H7 (cell line): ENCODE results near the gene GPX7. TPM values are rescaled to one million over a fixed set of nuclear protein-coding genes. Genes with fewer than 3 reads are reported as not detected.

Experiments used
- DNase-seq: peaks from one replicate; pipeline ENCODE4 v3.0.0; 2012
- H3K27me3 ChIP-seq: 2 replicates; pipeline ENCODE4 v1.6.0; 2011; ENCODE audit warnings: mild to moderate bottlenecking, low read length; ENCODE audit not compliant: control insufficient read depth, insufficient read depth
- H3K36me3 ChIP-seq: replicated peaks from 2 replicates; pipeline ENCODE4 v1.5.1; 2011; ENCODE audit warnings: low read length; ENCODE audit not compliant: control insufficient read depth, insufficient read depth
- H3K4me3 ChIP-seq: 2 replicates; pipeline ENCODE4 v1.5.1; 2011; ENCODE audit warnings: low read depth, mild to moderate bottlenecking, control low read depth, low read length, moderate library complexity; ENCODE audit not compliant: insufficient read depth
- total RNA-seq: library from RNA; depleted of rRNA; stranded (reverse); fragments of >200 nt; shearing (Covaris generic); gene quantifications from 2 replicates; pipeline ENCODE4 v1.2.3, GENCODE V29; 2014

GPX7 gene
- total RNA-seq, 1 experiment from 2014 or later: 27.2 TPM

DNA sequence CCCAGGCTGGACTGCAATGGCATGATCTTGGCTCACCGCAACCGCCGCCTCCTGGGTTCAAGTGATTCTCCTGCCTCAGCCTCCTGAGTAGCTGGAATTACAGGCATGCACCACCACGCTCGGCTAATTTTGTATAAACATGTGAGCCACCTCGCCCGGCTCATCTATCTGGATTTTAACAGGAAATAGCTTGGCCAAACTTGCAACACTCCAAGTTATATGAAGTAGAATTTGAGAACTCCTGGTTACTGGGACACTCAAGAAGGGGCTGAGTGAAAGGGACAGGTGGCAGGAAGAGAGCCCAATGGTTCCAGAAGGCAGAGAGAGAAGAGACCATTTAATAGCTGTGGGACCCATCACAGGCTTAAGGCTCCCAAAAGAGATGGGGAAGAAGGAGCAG lies 2.9 kb upstream of the GPX7 start:
- H3K27me3 ChIP-seq: peaks cover 30% of the 10 kb centered on the region
- H3K4me3 ChIP-seq: no peak overlapping the region
- H3K36me3 ChIP-seq: no peaks in the 10 kb centered on the region
- no peak for DNase-seq

DNA sequence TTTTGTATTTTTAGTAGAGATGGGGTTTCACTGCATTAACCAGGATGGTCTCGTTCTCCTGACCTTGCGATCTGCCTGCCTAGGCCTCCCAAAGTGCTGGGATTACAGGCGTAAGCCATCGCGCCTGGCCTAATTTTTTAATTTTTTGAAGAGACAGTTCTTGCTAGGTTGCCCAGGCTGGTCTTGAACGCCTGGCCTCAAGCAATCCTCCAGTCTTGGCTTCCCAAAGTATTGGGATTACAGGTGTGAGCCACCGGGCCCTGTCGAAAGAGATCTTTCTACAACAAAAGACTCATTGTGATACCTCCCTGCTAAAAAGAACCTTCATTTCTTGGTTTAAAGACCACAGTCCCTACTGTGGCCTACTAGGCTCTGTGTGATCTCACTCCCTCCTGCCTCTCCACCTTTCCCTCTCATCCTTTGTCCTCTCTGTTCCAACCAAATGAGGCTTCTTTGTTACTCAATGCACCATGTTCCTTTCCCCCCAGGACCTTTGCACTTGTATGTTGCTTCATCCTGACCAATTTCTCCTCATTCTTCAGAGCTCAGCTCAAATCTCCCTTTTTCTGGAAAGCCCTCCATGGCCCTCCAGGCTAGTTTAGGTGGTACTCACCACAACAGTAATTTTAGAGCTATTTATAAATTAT lies 1.5 kb upstream of the GPX7 start:
- H3K36me3 ChIP-seq: no peaks in the 10 kb centered on the region
- DNase-seq: no peak
- H3K27me3 ChIP-seq: peaks cover 30% of the 10 kb centered on the region
- H3K4me3 ChIP-seq: no peak overlapping the region

DNA sequence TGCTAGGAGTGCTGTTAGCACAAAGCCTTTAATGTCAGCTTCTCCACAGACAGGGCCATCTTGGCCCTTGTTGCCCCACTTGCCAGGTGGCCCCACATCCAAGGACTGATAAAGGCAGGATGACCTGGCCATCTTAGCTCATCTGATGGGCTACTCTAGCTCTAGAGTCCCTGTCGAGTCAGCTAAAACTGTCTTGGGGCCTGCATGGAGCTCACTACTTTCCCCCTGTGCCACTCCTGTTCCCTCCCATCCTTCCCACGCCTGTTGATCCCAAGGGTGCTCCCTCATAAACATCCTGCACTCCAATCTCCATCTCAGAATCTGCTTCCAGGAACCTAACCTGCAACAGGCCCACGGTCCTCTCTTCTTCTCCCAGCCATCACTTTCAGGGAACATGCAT lies 652 bp upstream of the GPX7 start:
- H3K36me3 ChIP-seq: no peaks in the 10 kb centered on the region
- peaks cover 30% of the 10 kb centered on the region for H3K27me3 ChIP-seq
- H3K4me3 ChIP-seq: no peak overlapping the region; the same call in 1 of the 2 replicates
- no peak for DNase-seq

DNA sequence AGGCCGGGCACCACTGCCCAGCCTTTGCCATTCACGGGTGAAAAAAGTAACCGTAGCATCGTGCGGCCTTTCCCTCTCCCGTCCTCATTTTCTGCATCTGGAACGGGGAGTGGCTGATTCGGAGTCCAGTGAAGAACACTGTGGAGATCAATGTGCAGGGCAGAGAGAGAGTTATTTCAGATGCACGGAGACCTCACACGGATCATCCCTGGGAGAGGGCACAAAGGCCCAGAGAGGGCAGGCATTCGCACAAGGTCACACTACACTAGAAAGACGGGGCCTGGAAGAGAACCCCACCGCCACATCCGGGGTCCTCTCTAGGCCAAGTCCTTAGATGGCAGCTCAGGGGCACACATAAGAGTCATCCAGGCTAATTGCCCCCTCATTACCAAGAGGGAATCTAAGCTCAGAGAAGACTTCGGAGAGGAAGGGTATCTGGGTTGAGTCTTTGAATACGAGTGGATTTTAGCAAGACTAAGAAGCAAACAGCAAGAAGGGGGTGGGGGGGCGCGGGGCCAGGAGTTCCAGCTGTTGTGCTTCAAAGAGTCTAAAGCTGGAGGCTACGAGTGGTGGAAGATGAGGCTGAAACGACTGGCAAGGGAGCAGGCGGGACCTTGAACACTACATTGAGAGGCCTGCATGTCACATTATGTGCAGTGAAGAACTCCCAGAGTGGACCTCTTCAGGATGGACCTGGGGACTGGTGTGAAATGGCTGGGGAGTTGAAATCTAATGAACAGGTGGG lies 857 bp downstream of the GPX7 start:
- Histone ChIP-seq H3K27me3 (peaks cover 30% of the 10 kb centered on the region), H3K36me3 (no peaks in the 10 kb centered on the region), H3K4me3 (peak overlapping the region; percentile 56)
- DNase-seq: no peak

DNA sequence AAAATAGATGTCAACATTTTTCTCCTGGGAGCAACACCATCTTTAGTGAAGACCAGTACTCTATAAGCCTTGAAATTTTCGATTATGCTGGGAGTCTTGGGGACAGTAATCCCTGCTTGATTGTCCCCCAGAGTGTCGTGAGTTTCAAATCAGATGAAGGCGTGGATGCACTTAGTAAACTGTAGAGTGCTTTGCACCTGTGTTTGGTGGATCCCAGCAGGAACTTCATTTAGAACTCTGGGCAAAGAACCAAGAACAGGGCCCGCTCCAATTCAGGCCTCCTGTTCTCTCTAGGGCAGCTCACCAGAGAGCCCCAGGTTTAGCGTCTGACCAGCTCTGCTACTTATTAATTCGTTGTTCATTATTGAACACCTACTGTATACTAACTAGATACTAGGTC lies 1.5 kb downstream of the GPX7 start:
- Histone ChIP-seq H3K4me3 (no peak overlapping the region), H3K27me3 (peaks cover 30% of the 10 kb centered on the region), H3K36me3 (no peaks in the 10 kb centered on the region)
- no peak for DNase-seq

DNA sequence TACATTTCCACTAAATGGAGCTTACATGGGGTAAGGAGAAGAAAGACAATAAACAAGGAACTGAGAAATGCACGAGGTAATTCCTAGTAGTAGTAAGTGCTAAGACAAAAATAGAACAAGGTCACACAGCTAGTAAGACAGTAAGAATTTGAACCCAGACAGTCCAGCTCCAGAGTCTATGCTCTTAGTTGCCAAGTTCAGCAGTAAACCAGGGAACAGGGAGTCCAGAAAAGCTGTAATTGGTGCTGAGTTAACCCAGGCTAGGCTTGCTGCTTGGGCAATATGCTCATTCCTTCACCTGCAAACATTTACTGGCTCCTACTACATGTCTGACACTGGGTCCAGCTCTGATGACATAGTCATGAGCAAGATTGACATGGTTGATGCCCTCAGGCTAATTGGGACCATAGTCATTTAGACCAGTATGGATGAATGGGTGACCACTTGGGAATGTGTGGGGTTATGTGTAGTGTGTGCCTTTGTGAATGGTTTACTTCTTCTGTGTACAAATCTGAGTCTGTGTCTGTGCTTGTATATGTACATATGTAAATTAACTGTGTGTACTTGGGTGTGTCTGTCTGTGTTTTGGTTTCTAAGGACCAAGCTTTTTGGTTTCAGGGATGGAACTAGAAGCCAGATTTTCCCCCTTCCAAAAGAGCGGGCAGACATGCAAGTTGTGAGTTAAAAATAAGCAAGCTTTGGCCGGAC lies 2.0 kb downstream of the GPX7 start:
- DNase-seq: no peak
- Histone ChIP-seq H3K36me3 (no peaks in the 10 kb centered on the region), H3K4me3 (no peak overlapping the region), H3K27me3 (peaks cover 30% of the 10 kb centered on the region)

DNA sequence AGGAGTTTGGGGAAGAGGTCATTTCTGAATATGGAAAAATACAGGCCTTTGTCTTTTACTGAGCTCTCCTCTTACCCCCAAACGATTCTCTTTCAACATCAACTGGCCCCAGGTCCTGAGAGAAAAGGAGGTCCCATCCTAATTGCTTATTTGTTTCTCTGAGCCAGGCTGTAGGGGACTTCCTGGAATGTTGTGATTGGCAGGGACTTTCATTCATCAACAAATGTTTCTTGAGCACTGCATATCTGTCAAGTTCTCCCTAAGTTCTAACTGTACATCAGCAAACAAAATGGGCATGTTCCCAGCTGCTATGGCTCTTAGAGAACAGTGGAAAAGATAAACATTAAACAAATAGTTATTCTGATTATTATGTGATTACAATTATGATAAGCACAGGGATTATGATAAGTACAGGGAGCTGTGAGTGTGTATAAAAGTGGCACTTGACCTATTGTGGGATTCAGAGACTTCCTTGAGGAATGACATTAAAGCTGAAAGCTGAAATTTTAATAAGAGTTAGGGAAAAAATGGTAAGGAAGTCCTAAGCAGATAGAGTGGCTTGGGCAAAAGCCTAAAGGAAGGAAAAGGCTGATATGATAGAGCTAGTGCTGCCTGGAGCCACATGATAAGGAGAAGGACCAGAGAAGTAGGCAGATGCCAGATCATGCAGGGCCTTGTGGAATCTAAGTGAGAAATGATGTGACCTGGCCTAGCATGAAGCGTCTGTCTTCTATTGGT lies 11.6 kb downstream of the GPX7 start:
- Histone ChIP-seq H3K36me3 (no peaks in the 10 kb centered on the region), H3K27me3 (no peaks in the 10 kb centered on the region; the same call in none of the 2 replicates), H3K4me3 (no peak overlapping the region)
- no peak for DNase-seq

DNA sequence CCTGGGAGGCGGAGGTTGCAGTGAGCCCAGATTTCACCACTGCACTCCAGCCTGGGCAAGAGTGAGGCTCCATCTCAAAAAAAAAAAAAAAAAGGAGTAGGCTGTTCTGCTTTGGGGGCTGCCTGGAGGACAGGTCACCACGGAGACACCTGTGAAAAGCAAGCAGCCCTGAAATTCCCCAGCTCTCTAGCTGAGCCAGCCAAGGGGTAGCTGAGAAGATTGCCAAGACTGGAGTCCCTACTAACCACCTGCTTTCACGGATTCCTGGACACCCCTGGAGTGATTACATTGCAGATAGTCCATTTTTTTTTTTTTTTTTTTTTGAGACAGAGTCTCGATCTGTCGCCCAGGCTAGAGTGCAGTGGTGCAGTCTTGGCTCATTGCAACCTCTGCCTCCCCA lies 12.5 kb downstream of the GPX7 start:
- no peak for DNase-seq
- Histone ChIP-seq H3K27me3 (no peaks in the 10 kb centered on the region; the same call in none of the 2 replicates), H3K4me3 (no peak overlapping the region), H3K36me3 (no peaks in the 10 kb centered on the region)

DNA sequence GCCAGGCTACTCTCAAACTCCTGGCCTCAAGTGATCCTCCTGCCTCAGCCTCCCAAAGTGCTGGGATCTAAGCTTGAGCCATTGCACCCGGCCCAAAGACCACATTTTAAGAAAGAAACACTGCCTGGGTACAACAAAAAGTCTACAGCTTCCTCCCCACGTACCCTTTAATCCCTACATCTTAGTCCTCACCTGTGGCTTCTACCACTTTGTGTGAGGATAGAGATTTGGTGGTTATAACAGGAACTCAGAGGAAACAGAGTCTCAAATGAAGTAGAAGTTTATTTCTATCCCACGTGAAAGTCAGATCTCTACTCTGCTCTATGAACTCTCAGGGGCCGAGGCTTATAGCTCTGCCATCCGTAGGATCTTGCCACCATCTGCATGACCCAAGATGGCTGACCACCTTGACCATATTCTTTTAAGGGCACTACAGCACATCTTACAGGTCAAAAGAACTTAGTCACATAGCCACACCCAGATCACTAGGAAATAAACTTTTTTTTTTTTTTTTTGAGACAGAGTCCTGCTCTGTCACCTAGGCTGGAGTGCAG lies 13.4 kb downstream of the GPX7 start:
- Histone ChIP-seq H3K4me3 (no peak overlapping the region), H3K36me3 (no peaks in the 10 kb centered on the region), H3K27me3 (no peaks in the 10 kb centered on the region; the same call in none of the 2 replicates)
- DNase-seq: no peak

DNA sequence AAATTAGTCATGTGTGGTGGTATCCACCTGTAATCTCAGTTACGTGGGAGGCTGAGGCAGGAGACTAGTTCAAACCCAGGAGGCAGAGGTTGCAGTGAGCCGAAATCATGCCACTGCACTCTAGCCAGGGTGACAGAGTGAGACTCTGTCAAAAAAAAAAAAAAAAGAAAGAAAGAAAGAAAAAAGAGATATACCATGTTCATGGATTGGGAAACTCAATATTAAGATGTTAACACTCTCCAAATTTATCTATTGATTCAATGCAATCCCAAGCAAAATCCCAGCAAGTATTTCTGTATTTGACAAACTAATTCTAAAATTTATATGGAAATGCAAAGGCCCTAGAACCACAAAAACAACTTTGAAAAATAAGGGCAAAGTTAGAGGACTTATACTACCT lies 19.8 kb downstream of the GPX7 start:
- no peak overlapping the region for H3K4me3 ChIP-seq
- no peaks in the 10 kb centered on the region for H3K27me3 ChIP-seq
- no peak for DNase-seq
- H3K36me3 ChIP-seq: no peaks in the 10 kb centered on the region

DNA sequence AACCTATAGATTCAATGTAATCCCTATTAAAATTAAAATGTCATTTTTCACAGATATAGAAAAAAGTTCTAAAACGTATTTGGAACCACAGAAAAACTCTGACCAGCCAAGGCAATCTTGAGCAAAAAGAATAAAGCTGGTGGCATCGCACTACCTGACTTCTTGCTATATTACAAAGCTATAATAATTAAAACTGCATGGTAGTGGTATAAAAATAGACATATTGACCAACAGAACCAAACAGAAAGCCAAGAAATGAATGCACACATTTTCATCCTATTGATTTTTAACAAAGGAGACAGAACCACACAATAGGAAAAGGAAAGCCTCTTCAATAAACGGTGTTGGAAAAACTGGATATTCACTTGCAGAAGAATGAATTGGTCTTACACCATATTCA lies 21.6 kb downstream of the GPX7 start:
- Histone ChIP-seq H3K36me3 (no peaks in the 10 kb centered on the region), H3K27me3 (no peaks in the 10 kb centered on the region), H3K4me3 (no peak overlapping the region)
- no peak for DNase-seq

DNA sequence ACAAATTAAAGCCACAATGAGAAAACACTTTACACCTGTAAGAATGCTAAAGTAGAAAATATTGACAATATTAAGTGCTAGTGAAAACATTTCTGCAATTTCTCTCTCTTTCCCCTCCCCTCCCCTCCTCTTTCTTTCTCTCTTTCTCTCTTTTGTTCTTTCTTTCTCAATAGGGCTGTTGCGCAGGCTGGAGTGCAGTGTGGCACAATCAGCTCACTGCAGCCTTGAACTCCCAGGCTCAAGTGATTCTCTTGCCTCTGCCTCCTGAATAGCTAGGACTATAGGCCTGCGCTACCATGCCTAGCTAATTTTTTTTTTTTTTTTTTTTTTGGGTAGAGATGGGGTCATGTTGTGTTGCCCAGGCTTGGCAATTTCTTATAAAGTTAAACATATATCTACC lies 24.9 kb downstream of the GPX7 start:
- no peaks in the 10 kb centered on the region for H3K36me3 ChIP-seq
- no peak for DNase-seq
- H3K4me3 ChIP-seq: no peak overlapping the region
- peaks cover 6% of the 10 kb centered on the region for H3K27me3 ChIP-seq

DNA sequence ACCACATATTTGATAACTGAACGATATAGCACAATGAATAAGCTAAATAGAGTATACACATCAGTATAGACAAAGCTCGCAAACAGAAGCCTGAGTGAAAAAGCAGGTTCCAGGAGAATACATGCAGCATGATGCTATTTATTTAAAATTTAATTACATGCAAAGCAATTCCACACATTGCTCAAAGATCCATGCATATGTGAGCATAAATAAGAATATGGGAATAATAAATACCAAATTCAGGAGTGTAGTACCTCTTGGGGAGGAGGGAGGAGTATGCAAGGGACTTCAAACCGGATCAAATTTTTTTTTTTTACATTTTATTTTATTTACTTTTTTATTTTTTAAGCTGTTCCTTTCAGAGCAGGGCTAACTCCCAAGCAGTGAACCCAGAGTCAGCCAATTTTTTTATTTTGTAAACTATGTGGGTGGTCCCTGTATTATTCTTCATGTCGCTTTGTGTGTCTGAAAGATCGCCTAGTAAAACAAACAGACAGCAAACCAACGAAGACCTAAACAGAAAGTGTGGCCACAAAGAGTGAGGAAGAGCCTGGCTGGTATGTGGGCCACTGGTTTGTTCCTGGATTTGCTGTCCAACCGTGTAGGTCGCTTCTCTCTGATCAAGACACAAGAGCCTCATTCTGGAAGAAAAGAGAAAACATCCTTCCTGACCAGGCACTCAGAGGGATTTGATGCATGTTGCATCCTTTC lies 26.6 kb downstream of the GPX7 start:
- H3K36me3 ChIP-seq: no peaks in the 10 kb centered on the region
- no peak for DNase-seq
- H3K4me3 ChIP-seq: no peak overlapping the region
- peaks cover 23% of the 10 kb centered on the region for H3K27me3 ChIP-seq

DNA sequence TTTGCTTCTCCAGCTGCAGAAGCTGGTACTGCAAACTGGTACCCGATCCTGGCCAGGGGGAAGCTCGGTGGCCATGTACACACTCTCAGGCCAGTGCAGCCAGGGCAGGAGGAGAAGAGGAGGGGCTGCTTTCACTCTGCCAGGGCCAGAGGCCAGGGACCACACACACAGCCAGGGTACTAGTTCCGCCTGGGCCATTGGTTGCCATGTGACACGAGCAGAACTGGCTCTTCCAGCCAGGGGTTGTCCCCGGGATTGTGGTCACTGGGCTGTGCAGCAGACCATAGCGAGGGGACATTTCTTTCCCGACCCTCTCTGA lies 27.1 kb downstream of the GPX7 start:
- Histone ChIP-seq H3K4me3 (no peak overlapping the region), H3K36me3 (no peaks in the 10 kb centered on the region), H3K27me3 (peaks cover 28% of the 10 kb centered on the region)
- no peak for DNase-seq
